Neural crest cell (in vitro differentiated cells): ENCODE data around the gene NAXE. TPM values are rescaled to one million over a fixed set of nuclear protein-coding genes. Genes with fewer than 3 reads are reported as not detected.
A peak's percentile ranks its signal among the peaks of the same experiment; 100 is the strongest.

ENCODE experiments used
- DNase-seq: peaks from one replicate; pipeline ENCODE4 v3.0.0; 2021; ENCODE audit warnings: low read depth, mixed read lengths, low spot score
- H3K27ac Mint-ChIP-seq: one replicate; pipeline ENCODE4 v1.8.0; 2021; ENCODE audit warnings: mild to moderate bottlenecking, mixed read lengths; ENCODE audit not compliant: unreplicated experiment
- H3K27me3 Mint-ChIP-seq: 2 replicates; pipeline ENCODE4 v1.8.0; 2021; ENCODE audit warnings: low read depth, mild to moderate bottlenecking, mixed read lengths
- H3K36me3 Mint-ChIP-seq: 2 replicates; pipeline ENCODE4 v1.8.0; 2021; ENCODE audit warnings: low read depth, mild to moderate bottlenecking, mixed read lengths
- H3K4me1 Mint-ChIP-seq: 2 replicates; pipeline ENCODE4 v1.8.0; 2021; ENCODE audit warnings: mixed read lengths
- H3K4me3 Mint-ChIP-seq: one replicate; pipeline ENCODE4 v1.8.0; 2021; ENCODE audit warnings: mild to moderate bottlenecking, mixed read lengths
- H3K9me3 Mint-ChIP-seq: 2 replicates; pipeline ENCODE4 v1.8.0; 2021; ENCODE audit warnings: mixed read lengths
- CTCF ChIP-seq: fragments of 200-600 bp; sonication (generic); conservative IDR thresholded peaks from 2 replicates; pipeline ENCODE4 v1.5.0; 2021; ENCODE audit warnings: antibody characterized with exemption, mild to moderate bottlenecking
- total RNA-seq: library from RNA; stranded (reverse); gene quantifications from 2 replicates; pipeline ENCODE4 v1.2.1, GENCODE V29; 2021

Gene NAXE
- total RNA-seq, 1 donor from 2014 or later: 76.5 TPM

GRCh38 chr1:156547982-156548381 lies 43.6 kb upstream of the NAXE start:
- no peak for DNase-seq
- no peaks in the 10 kb centered on the region for H3K27me3 Mint-ChIP-seq
- H3K9me3 Mint-ChIP-seq: no peaks in the 10 kb centered on the region
- H3K36me3 Mint-ChIP-seq: peaks cover 11% of the 10 kb centered on the region
- no peak overlapping the region for H3K27ac Mint-ChIP-seq
- TF ChIP-seq CTCF: no peak
- no peaks in the 10 kb centered on the region for H3K4me1 Mint-ChIP-seq
- no peak overlapping the region for H3K4me3 Mint-ChIP-seq

GRCh38 chr1:156549390-156549789 lies 42.2 kb upstream of the NAXE start:
- Mint-ChIP-seq H3K4me3 (no peak overlapping the region), H3K27ac (no peak overlapping the region), H3K36me3 (peaks cover 11% of the 10 kb centered on the region), H3K4me1 (no peaks in the 10 kb centered on the region), H3K9me3 (no peaks in the 10 kb centered on the region), H3K27me3 (no peaks in the 10 kb centered on the region)
- DNase-seq: no peak
- TF ChIP-seq CTCF: no peak

GRCh38 chr1:156549831-156550230 lies 41.7 kb upstream of the NAXE start:
- Mint-ChIP-seq H3K27me3 (no peaks in the 10 kb centered on the region), H3K9me3 (no peaks in the 10 kb centered on the region), H3K4me1 (no peaks in the 10 kb centered on the region), H3K4me3 (no peak overlapping the region), H3K27ac (no peak overlapping the region), H3K36me3 (peaks cover 11% of the 10 kb centered on the region)
- no peak for TF ChIP-seq CTCF
- DNase-seq: no peak

- no peaks in the 10 kb centered on the region for H3K9me3 Mint-ChIP-seq
- DNase-seq: no peak
- no peaks in the 10 kb centered on the region for H3K4me1 Mint-ChIP-seq
- TF ChIP-seq CTCF: no peak
- no peak overlapping the region for H3K4me3 Mint-ChIP-seq
- H3K27ac Mint-ChIP-seq: no peak overlapping the region
- peaks cover 11% of the 10 kb centered on the region for H3K36me3 Mint-ChIP-seq
- H3K27me3 Mint-ChIP-seq: no peaks in the 10 kb centered on the region
Observed at GRCh38 chr1:156550346-156550745, 41.2 kb upstream of the NAXE start.

GRCh38 chr1:156551066-156551643 lies 40.4 kb upstream of the NAXE start:
- no peak for DNase-seq
- no peaks in the 10 kb centered on the region for H3K9me3 Mint-ChIP-seq
- no peaks in the 10 kb centered on the region for H3K4me1 Mint-ChIP-seq
- H3K36me3 Mint-ChIP-seq: peaks cover 11% of the 10 kb centered on the region
- peak overlapping the region; percentile 68 for H3K27ac Mint-ChIP-seq
- TF ChIP-seq CTCF: no peak
- no peaks in the 10 kb centered on the region for H3K27me3 Mint-ChIP-seq
- H3K4me3 Mint-ChIP-seq: no peak overlapping the region
